GM12873 (cell line): Measurements from ENCODE around the gene TAS2R39.

Experiments used
- CTCF ChIP-seq: IDR thresholded peaks from 2 replicates; pipeline ENCODE4 v1.5.1; 2012; ENCODE audit warnings: low read depth, mild to moderate bottlenecking, moderate library complexity, low read length, control low read depth; ENCODE audit not compliant: insufficient read depth; ENCODE audit errors: missing control alignments

TAS2R39 gene

GRCh38 chr7:143230602-143231457 lies 47.6 kb downstream of the TAS2R39 start:
- TF ChIP-seq CTCF, result no peak
